HepG2 (cell line): ENCODE results near the gene KLF13.

Experiments
- ARID3A ChIP-seq: IDR thresholded peaks from 2 replicates; pipeline ENCODE4 v1.6.1; 2012; ENCODE audit warnings: low read depth, low read length, improper control_type of control experiment
- ARID5B ChIP-seq: IDR thresholded peaks from 2 replicates; pipeline ENCODE4 v1.4.0; 2020; ENCODE audit warnings: mild to moderate bottlenecking, missing genetic modification reagents
- BHLHE40 ChIP-seq: IDR thresholded peaks from 2 replicates; pipeline ENCODE4 v1.6.1; 2011; ENCODE audit warnings: low read length, improper control_type of control experiment
- CTCF ChIP-seq: sonication (generic); formaldehyde crosslinking; IDR thresholded peaks from 2 replicates; pipeline ENCODE4 v1.5.0; 2020; ENCODE audit warnings: mild to moderate bottlenecking, missing genetic modification reagents, moderate library complexity
- ISL2 ChIP-seq: sonication (generic); formaldehyde crosslinking; IDR thresholded peaks from 2 replicates; pipeline ENCODE4 v1.5.0; 2020; ENCODE audit warnings: missing genetic modification reagents
- RXRA ChIP-seq: sonication (generic); formaldehyde crosslinking; IDR thresholded peaks from 2 replicates; pipeline ENCODE4 v1.5.1; 2020; ENCODE audit warnings: missing genetic modification reagents
- TGIF2 ChIP-seq: IDR thresholded peaks from 2 replicates; pipeline ENCODE4 v1.6.1; 2016; ENCODE audit warnings: control low read depth, missing compliant biosample characterization
- USF2 ChIP-seq, 2 experiments: sonication (generic) in 1 of 2; formaldehyde crosslinking in 1 of 2; IDR thresholded peaks; 2 replicates each; pipeline versions ENCODE4 v1.5.1 to v1.6.1; 2011 to 2020; ENCODE audit warnings: borderline replicate concordance in 1 of 2, low read depth in 1 of 2, low read length in 1 of 2, mild to moderate bottlenecking in 1 of 2, missing genetic modification reagents in 1 of 2, moderate library complexity in 1 of 2
- ZNF274 ChIP-seq: sonication (generic); formaldehyde crosslinking; IDR thresholded peaks from 2 replicates; pipeline ENCODE4 v1.5.1; 2020; ENCODE audit warnings: mild to moderate bottlenecking, missing genetic modification reagents
- ZNF280B ChIP-seq: sonication (generic); formaldehyde crosslinking; IDR thresholded peaks from 2 replicates; pipeline ENCODE4 v1.5.0; 2020; ENCODE audit warnings: missing genetic modification reagents, mild to moderate bottlenecking, borderline replicate concordance

- TF ChIP-seq CTCF (CRISPR knock-in tag), result no peak
- TF ChIP-seq TGIF2 (CRISPR knock-in tag), result no peak
- no peak for TF ChIP-seq ZNF280B (CRISPR knock-in tag)
- TF ChIP-seq BHLHE40, result 0 out of 2 replicates have a peak, but pooled peaks have one; percentile 17
- TF ChIP-seq RXRA, result no peak
- no peak for TF ChIP-seq ZNF274 (CRISPR knock-in tag)
- peak; percentile 19; the same call in 1 of the 2 replicates for TF ChIP-seq ARID5B (CRISPR knock-in tag)
- TF ChIP-seq ARID3A, result no peak
- no peak for TF ChIP-seq USF2 (IDR thresholded peaks at IDR 0.05; ENCODE audit: low read depth, low read length)
- no peak for TF ChIP-seq USF2 (CRISPR knock-in tag; IDR thresholded peaks at IDR 0.05; ENCODE audit: borderline replicate concordance)
- TF ChIP-seq ISL2 (CRISPR knock-in tag), result no peak
Measured at GRCh38 chr15:31280046-31280830, 46.4 kb upstream of the KLF13 start.
